ENCODE data around the gene ETAA1.

DNA sequence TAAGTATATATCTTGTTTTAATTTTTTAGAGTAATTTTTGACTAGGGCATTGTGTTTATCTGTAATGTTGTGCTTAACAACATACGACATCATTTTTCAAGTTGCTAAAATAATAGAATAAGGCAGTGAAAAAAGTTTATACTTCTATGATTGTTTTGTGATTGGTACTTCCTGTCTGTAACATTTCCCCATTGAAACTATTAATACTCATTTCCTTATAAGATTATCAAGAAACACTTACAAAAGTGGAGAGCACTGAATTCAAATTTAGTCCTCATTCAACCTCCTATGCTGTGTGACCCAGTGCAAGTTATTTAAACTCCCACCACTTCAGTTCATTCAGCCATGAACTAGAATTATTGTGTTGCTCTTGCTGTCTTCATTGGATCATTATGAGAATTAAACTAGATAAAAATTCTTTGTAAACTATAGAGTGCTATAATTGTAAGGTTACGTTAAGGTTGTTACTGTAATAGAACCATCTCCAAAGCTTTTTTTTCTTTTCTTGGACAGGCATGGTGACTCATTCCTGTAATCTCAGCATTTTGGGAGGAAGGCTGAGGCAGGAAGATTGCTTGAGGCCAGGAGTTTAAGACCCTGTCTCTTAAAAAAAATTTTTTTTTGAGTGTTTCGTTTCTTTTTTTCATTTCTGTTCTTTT, 2.8 kb downstream of the ETAA1 start:
- no peak for TF ChIP-seq POLR2A (IDR thresholded peaks at IDR 0.05)
- TF ChIP-seq, protein P1, sequence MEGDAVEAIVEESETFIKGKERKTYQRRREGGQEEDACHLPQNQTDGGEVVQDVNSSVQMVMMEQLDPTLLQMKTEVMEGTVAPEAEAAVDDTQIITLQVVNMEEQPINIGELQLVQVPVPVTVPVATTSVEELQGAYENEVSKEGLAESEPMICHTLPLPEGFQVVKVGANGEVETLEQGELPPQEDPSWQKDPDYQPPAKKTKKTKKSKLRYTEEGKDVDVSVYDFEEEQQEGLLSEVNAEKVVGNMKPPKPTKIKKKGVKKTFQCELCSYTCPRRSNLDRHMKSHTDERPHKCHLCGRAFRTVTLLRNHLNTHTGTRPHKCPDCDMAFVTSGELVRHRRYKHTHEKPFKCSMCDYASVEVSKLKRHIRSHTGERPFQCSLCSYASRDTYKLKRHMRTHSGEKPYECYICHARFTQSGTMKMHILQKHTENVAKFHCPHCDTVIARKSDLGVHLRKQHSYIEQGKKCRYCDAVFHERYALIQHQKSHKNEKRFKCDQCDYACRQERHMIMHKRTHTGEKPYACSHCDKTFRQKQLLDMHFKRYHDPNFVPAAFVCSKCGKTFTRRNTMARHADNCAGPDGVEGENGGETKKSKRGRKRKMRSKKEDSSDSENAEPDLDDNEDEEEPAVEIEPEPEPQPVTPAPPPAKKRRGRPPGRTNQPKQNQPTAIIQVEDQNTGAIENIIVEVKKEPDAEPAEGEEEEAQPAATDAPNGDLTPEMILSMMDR (IDR thresholded peaks at IDR 0.05 in 8 of 11, conservative IDR thresholded peaks at IDR 0.05 in 3 of 11), result no peak

Data from spleen (tissue), 7 donors.